KMS-11 (cell line): ENCODE data around the gene KCNJ8.
"Not testable (repeated sequence)": the region's sequence is repeated elsewhere in the genome, so short reads cannot be mapped to it uniquely, and the experiment has no call there.

ENCODE experiments used
- H2AFZ ChIP-seq: fragments of 200-600 bp; sonication (generic); 2 replicates; pipeline ENCODE4 v1.6.1; 2016; ENCODE audit warnings: antibody characterized with exemption, mixed run types, low read depth
- H3K27ac ChIP-seq: fragments of 200-600 bp; sonication (generic); 2 replicates; pipeline ENCODE4 v1.6.1; 2016; ENCODE audit warnings: mild to moderate bottlenecking, mixed run types
- H3K27me3 ChIP-seq: fragments of 200-600 bp; sonication (generic); 2 replicates; pipeline ENCODE4 v1.6.1; 2017; ENCODE audit warnings: mild to moderate bottlenecking, low read depth, mixed run types, moderate library complexity; ENCODE audit not compliant: insufficient read depth
- H3K36me3 ChIP-seq: fragments of 200-600 bp; sonication (generic); 2 replicates; pipeline ENCODE4 v1.6.1; 2017; ENCODE audit warnings: mild to moderate bottlenecking, mixed run types; ENCODE audit not compliant: insufficient read depth
- H3K4me1 ChIP-seq: fragments of 200-600 bp; sonication (generic); 2 replicates; pipeline ENCODE4 v1.6.1; 2016; ENCODE audit warnings: mild to moderate bottlenecking, low read depth, mixed run types; ENCODE audit not compliant: poor library complexity, severe bottlenecking
- H3K4me2 ChIP-seq: fragments of 200-600 bp; sonication (generic); 2 replicates; pipeline ENCODE4 v1.7.0; 2016; ENCODE audit warnings: mild to moderate bottlenecking, mixed run types
- H3K4me3 ChIP-seq: fragments of 200-600 bp; sonication (generic); IDR thresholded peaks from 2 replicates; pipeline ENCODE4 v1.6.1; 2017; ENCODE audit warnings: low read depth, low read length, mixed read lengths; ENCODE audit not compliant: insufficient read depth
- H3K79me2 ChIP-seq: fragments of 200-600 bp; sonication (generic); 2 replicates; pipeline ENCODE4 v1.6.1; 2016; ENCODE audit warnings: low read depth, mixed run types; ENCODE audit not compliant: insufficient read depth
- H3K9ac ChIP-seq: fragments of 200-600 bp; sonication (generic); 2 replicates; pipeline ENCODE4 v1.6.1; 2016; ENCODE audit warnings: mild to moderate bottlenecking, mixed run types
- H4K20me1 ChIP-seq: fragments of 200-600 bp; sonication (generic); 2 replicates; pipeline ENCODE4 v1.6.1; 2016; ENCODE audit warnings: mild to moderate bottlenecking, mixed run types; ENCODE audit not compliant: insufficient read depth
- TF ChIP-seq, protein P1 (sequence below): fragments of 200-600 bp; sonication (generic); conservative IDR thresholded peaks from 2 replicates; pipeline ENCODE4 v1.6.1; 2017; ENCODE audit warnings: low read depth, mild to moderate bottlenecking, antibody characterized with exemption, low read length, moderate library complexity, mixed read lengths

KCNJ8 gene

DNA sequence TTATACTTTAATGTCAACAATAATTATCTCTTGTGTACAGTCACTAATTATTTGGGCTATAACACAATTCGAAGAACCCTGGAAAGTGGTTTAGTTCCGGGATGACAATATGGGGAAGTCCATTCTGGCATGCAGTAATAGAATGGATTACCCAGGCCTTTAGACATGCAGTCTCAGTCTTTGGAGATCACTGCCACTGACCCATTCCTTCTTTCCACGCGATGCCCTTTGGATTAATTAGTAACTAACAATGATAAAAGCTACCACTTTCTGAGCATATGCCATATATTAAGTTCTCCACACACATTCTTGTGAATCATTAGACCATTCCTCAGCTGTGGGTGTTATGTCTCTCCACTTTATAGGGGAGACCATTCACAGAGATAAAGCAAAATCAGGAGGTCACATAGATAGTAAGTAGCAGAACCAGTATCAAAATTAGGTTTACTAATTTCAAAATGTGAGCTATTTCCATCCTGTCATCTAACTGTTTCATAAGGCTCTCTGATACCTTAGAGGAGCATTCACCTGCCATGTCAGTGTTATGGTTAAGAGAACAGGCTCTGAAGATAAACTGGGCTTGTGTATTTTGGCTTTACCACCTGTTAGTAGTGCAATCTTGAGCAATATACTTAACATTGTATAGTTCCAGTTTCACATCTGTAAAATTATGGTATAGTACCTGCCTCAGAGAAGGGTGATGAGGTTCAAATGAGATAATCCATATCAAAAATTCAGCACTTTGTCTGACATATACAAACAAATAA, 27.2 kb upstream of the KCNJ8 start:
- H4K20me1 ChIP-seq: no peaks in the 10 kb centered on the region
- H3K36me3 ChIP-seq: no peaks in the 10 kb centered on the region
- no peak overlapping the region for H2AFZ ChIP-seq
- no peak overlapping the region for H3K4me3 ChIP-seq
- no peaks in the 10 kb centered on the region for H3K79me2 ChIP-seq
- no peak overlapping the region for H3K4me2 ChIP-seq
- no peak overlapping the region for H3K9ac ChIP-seq
- no peaks in the 10 kb centered on the region for H3K27me3 ChIP-seq
- TF ChIP-seq, protein P1, sequence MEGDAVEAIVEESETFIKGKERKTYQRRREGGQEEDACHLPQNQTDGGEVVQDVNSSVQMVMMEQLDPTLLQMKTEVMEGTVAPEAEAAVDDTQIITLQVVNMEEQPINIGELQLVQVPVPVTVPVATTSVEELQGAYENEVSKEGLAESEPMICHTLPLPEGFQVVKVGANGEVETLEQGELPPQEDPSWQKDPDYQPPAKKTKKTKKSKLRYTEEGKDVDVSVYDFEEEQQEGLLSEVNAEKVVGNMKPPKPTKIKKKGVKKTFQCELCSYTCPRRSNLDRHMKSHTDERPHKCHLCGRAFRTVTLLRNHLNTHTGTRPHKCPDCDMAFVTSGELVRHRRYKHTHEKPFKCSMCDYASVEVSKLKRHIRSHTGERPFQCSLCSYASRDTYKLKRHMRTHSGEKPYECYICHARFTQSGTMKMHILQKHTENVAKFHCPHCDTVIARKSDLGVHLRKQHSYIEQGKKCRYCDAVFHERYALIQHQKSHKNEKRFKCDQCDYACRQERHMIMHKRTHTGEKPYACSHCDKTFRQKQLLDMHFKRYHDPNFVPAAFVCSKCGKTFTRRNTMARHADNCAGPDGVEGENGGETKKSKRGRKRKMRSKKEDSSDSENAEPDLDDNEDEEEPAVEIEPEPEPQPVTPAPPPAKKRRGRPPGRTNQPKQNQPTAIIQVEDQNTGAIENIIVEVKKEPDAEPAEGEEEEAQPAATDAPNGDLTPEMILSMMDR: no peak
- no peak overlapping the region for H3K27ac ChIP-seq
- no peaks in the 10 kb centered on the region for H3K4me1 ChIP-seq

DNA sequence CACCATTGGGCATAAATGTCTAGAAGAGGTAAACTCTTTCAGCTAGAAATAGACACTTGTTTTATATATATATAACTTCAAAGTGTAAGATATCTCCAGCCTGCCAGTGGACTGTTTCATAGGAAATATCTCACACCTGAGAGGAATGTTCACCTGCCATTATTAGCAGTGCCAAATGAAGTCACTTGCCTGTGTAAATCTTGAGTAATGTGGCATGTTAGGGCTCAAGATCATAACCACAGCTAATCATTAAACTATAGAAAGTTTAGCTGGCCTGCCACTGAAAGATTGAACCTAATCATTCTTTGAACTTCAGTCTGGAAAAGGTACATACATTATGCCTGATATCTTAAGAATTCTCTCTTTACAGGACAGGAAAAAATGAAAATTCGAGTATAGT, 25.5 kb upstream of the KCNJ8 start:
- Histone ChIP-seq H3K4me1 (no peaks in the 10 kb centered on the region), H3K4me3 (no peak overlapping the region), H3K36me3 (no peaks in the 10 kb centered on the region), H3K4me2 (no peak overlapping the region), H3K79me2 (no peaks in the 10 kb centered on the region), H2AFZ (no peak overlapping the region), H4K20me1 (no peaks in the 10 kb centered on the region), H3K27ac (no peak overlapping the region), H3K9ac (no peak overlapping the region), H3K27me3 (no peaks in the 10 kb centered on the region)
- TF ChIP-seq, protein P1: no peak

DNA sequence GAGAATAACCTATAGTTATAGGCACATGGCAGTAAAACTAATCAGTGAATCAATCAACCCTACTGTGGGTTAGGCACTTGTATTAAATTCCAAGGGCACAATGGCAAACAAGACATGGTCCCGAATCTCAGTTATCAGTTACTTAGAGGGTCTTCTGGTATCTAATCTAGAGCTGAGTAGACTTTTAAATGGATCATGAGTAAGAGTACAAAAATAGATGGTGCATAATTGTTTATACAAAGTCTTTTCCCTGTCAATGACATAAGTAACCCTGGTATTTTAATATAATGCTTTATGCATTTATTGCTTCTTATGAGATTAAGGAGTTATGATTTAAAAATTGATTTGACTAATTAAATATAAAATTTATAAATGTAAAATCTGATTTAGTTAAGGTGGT, 23.0 kb upstream of the KCNJ8 start:
- no peak overlapping the region for H3K27ac ChIP-seq

DNA sequence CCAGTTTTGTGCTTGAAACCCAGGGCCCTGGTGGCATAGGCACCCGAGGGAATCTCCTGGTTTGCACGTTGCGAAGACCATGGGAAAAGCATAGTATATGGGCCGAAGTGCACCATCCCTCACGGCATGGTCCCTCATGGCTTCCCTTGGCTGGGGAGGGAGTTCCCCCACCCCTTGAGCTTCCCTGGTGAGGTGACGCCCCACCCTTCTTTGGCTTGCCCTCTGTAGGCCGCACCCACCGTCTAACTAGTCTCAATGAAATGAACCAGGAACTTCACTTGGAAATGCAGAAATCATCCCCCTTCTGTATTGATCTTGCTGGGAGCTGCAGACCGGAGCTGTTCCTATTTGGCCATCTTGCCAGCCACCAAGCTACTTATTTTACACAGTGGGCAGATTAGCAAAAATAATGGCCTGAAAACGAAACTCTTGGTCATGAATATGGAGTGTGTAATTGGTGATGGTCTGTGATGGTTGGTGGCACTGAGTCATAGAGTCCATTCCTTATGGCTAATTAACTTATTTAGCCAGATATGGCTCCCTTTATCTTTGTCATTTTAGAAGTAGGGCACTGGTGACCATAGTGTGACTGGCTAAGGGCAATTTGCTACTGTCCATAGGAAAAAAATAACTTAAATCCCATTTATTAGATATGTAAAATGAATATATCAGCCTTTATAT, 21.3 kb upstream of the KCNJ8 start:
- no peaks in the 10 kb centered on the region for H4K20me1 ChIP-seq
- no peaks in the 10 kb centered on the region for H3K27me3 ChIP-seq
- H3K36me3 ChIP-seq: no peaks in the 10 kb centered on the region
- no peak overlapping the region for H3K4me3 ChIP-seq
- H3K4me1 ChIP-seq: no peaks in the 10 kb centered on the region
- H3K79me2 ChIP-seq: no peaks in the 10 kb centered on the region
- H2AFZ ChIP-seq: no peak overlapping the region
- no peak overlapping the region for H3K27ac ChIP-seq
- H3K9ac ChIP-seq: no peak overlapping the region
- no peak overlapping the region for H3K4me2 ChIP-seq
- TF ChIP-seq, protein P1: no peak

More for the DNA sequence above, 23.0 kb upstream of the KCNJ8 start:
- Histone ChIP-seq H3K36me3 (no peaks in the 10 kb centered on the region), H4K20me1 (no peaks in the 10 kb centered on the region), H3K4me3 (no peak overlapping the region), H2AFZ (no peak overlapping the region), H3K4me1 (no peaks in the 10 kb centered on the region), H3K27me3 (no peaks in the 10 kb centered on the region), H3K4me2 (no peak overlapping the region), H3K79me2 (no peaks in the 10 kb centered on the region), H3K9ac (no peak overlapping the region)
- TF ChIP-seq, protein P1: no peak

DNA sequence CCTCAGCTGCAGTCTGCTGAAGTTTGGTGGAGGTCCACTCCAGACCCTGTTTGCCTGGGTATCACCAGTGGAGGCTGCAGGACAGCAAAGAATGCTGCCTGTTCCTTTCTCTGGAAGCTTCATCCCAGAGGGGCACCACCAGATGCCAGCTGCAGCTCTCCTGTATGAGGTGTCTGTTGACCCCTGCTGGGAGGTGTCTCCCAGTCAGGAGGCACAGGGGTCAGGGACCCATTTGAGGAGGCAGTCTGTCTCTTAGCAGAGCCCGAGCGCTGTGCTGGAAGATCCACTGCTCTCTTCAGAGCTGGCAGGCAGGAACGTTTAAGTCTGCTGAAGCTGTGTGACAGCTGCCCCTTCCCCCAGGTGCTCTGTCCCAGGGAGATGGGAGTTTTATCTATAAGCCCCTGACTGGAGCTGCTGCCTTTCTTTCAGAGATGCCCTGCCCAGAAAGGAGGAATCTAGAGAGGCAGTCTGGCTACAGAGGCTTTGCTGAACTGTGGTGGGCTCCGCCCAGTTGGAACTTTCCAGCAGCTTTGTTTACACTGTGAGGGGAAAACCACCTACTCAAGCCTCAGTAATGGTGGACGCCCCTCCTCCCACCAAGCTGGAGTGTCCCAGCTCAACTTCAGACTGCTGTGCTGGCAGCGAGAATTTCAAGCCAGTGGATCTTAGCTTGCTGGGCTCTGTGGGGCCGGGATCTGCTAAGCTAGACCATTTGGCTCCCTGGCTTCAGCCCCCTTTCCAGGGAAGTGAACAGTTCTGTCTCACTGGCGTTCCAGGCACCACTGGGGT, 20.5 kb upstream of the KCNJ8 start:
- H3K79me2 ChIP-seq, H3K27me3 ChIP-seq, H3K4me3 ChIP-seq, H3K27ac ChIP-seq, H4K20me1 ChIP-seq, H3K4me1 ChIP-seq, H3K36me3 ChIP-seq, H3K9ac ChIP-seq, H2AFZ ChIP-seq, H3K4me2 ChIP-seq: not testable (repeated sequence)

DNA sequence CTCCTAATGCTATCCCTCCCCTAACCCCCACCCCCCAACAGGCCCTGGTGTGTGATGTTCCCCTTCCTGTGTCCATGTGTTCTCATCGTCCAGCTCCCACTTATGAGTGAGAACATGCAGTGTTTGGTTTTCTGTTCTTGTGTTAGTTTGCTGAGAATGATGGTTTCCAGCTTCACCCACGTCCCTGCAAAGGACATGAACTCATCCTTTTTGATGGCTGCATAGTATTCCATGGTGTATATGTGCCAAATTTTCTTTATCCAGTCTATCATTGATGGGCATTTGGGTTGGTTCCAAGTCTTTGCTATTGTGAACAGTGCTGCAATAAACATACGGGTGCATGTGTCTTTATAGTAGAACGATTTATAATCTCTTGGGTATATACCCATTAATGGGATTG, 15.2 kb upstream of the KCNJ8 start:
- H4K20me1 ChIP-seq, H3K4me3 ChIP-seq, H3K27me3 ChIP-seq, H3K9ac ChIP-seq, H3K27ac ChIP-seq, H3K4me1 ChIP-seq, H3K79me2 ChIP-seq, H3K36me3 ChIP-seq, H3K4me2 ChIP-seq, H2AFZ ChIP-seq: not testable (repeated sequence)
